ENCODE data around the gene CDS1.

The CDS1 gene

GRCh38 chr4:84606645-84607044 is 23.7 kb downstream of the CDS1 start:
- DNase-seq (ENCODE audit: low read depth in 2 of 2), result no peak
- no peak overlapping the region for H3K4me3 ChIP-seq (replicated peaks in 1 of 2; ENCODE audit: low read depth in 2 of 2, low read length in 2 of 2)
- no peak for TF ChIP-seq CTCF (IDR thresholded peaks at IDR 0.05; ENCODE audit: low read depth, low read length)

GRCh38 chr4:84611531-84611930 is 28.6 kb downstream of the CDS1 start:
- DNase-seq (ENCODE audit: low read depth in 2 of 2), result no peak
- TF ChIP-seq CTCF (IDR thresholded peaks at IDR 0.05; ENCODE audit: low read depth, low read length), result no peak
- H3K4me3 ChIP-seq (replicated peaks in 1 of 2; ENCODE audit: low read depth in 2 of 2, low read length in 2 of 2), result no peak overlapping the region

GRCh38 chr4:84614891-84615290 is 32.0 kb downstream of the CDS1 start:
- H3K4me3 ChIP-seq (replicated peaks in 1 of 2; ENCODE audit: low read depth in 2 of 2, low read length in 2 of 2), result no peak overlapping the region
- no peak for DNase-seq (ENCODE audit: low read depth in 2 of 2)
- TF ChIP-seq CTCF (IDR thresholded peaks at IDR 0.05; ENCODE audit: low read depth, low read length), result no peak

GRCh38 chr4:84615355-84615754 is 32.4 kb downstream of the CDS1 start:
- TF ChIP-seq CTCF (IDR thresholded peaks at IDR 0.05; ENCODE audit: low read depth, low read length), result no peak
- no peak for DNase-seq (ENCODE audit: low read depth in 2 of 2)

GRCh38 chr4:84622959-84623358 is 40.0 kb downstream of the CDS1 start:
- DNase-seq (ENCODE audit: low read depth in 2 of 2), result peak in 1 of 2 donors; percentile 5
- no peak for TF ChIP-seq CTCF (IDR thresholded peaks at IDR 0.05; ENCODE audit: low read depth, low read length)
- no peak overlapping the region for H3K4me3 ChIP-seq (replicated peaks in 1 of 2; ENCODE audit: low read depth in 2 of 2, low read length in 2 of 2)

More at GRCh38 chr4:84615355-84615754, 32.4 kb downstream of the CDS1 start:
- H3K4me3 ChIP-seq (replicated peaks in 1 of 2; ENCODE audit: low read depth in 2 of 2, low read length in 2 of 2), result no peak overlapping the region

GRCh38 chr4:84623661-84624060 is 40.7 kb downstream of the CDS1 start:
- TF ChIP-seq CTCF (IDR thresholded peaks at IDR 0.05; ENCODE audit: low read depth, low read length), result no peak
- H3K4me3 ChIP-seq (replicated peaks in 1 of 2; ENCODE audit: low read depth in 2 of 2, low read length in 2 of 2), result no peak overlapping the region
- no peak for DNase-seq (ENCODE audit: low read depth in 2 of 2)

GRCh38 chr4:84626673-84627072 is 43.7 kb downstream of the CDS1 start:
- no peak overlapping the region for H3K4me3 ChIP-seq (replicated peaks in 1 of 2; ENCODE audit: low read depth in 2 of 2, low read length in 2 of 2)
- no peak for TF ChIP-seq CTCF (IDR thresholded peaks at IDR 0.05; ENCODE audit: low read depth, low read length)
- DNase-seq (ENCODE audit: low read depth in 2 of 2), result no peak

All from cardiac fibroblast (primary cell).